TTC549 (cell line): Measurements from ENCODE around the gene SYDE2.
"Not testable (repeated sequence)": the region's sequence is repeated elsewhere in the genome, so short reads cannot be mapped to it uniquely, and the experiment has no call there.

Source experiments
- FAIRE-seq: peaks from 2 replicates; lab custom pipeline; 2012; peaks lifted over from hg19 to GRCh38; lab: Jason Lieb, UNC

Gene SYDE2

GRCh38 chr1:85200463-85201339 lies at the start of gene SYDE2:
SYDE2 (minus strand) TSS chr1:85201016; CDS start chr1:85200996, 20 bp downstream.
- no peak for FAIRE-seq

- FAIRE-seq: not testable (repeated sequence)
Observed at GRCh38 chr1:85249042-85249441, 48.2 kb upstream of the SYDE2 start.

GRCh38 chr1:85245891-85246290 lies 45.1 kb upstream of the SYDE2 start:
- FAIRE-seq: no peak

- peak; percentile 92 for FAIRE-seq
Observed at GRCh38 chr1:85245456-85245855, 44.6 kb upstream of the SYDE2 start.

- FAIRE-seq: no peak
Observed at GRCh38 chr1:85244271-85245061, 43.6 kb upstream of the SYDE2 start.

GRCh38 chr1:85243372-85243771 lies 42.6 kb upstream of the SYDE2 start:
- FAIRE-seq: peak; percentile 97

- no peak for FAIRE-seq
Observed at GRCh38 chr1:85240643-85241042, 39.8 kb upstream of the SYDE2 start.

- no peak for FAIRE-seq
Observed at GRCh38 chr1:85240174-85240601, 39.4 kb upstream of the SYDE2 start.

- no peak for FAIRE-seq
Observed at GRCh38 chr1:85237613-85238012, 36.8 kb upstream of the SYDE2 start.

- no peak for FAIRE-seq
Observed at GRCh38 chr1:85230305-85230977, 29.6 kb upstream of the SYDE2 start.

GRCh38 chr1:85229574-85230097 lies 28.8 kb upstream of the SYDE2 start:
- FAIRE-seq: no peak

GRCh38 chr1:85228972-85229371 lies 28.2 kb upstream of the SYDE2 start:
- no peak for FAIRE-seq

GRCh38 chr1:85225624-85226380 lies 25.0 kb upstream of the SYDE2 start:
- FAIRE-seq: peak; percentile 94

- peak; percentile 78 for FAIRE-seq
Observed at GRCh38 chr1:85224734-85225623, 24.2 kb upstream of the SYDE2 start.

GRCh38 chr1:85224295-85224694 lies 23.5 kb upstream of the SYDE2 start:
- FAIRE-seq: no peak

- FAIRE-seq: no peak
Observed at GRCh38 chr1:85223334-85223733, 22.5 kb upstream of the SYDE2 start.

- FAIRE-seq: peak; percentile 62
Observed at GRCh38 chr1:85220756-85221201, 20.0 kb upstream of the SYDE2 start.

GRCh38 chr1:85219853-85220610 lies 19.2 kb upstream of the SYDE2 start:
- no peak for FAIRE-seq

- no peak for FAIRE-seq
Observed at GRCh38 chr1:85216697-85217096, 15.9 kb upstream of the SYDE2 start.

- FAIRE-seq: no peak
Observed at GRCh38 chr1:85214654-85215053, 13.8 kb upstream of the SYDE2 start.
